ENCODE results near the gene TRIM17. TPM values are rescaled to one million over a fixed set of nuclear protein-coding genes. Genes with fewer than 3 reads are reported as not detected.

TRIM17 gene
- total RNA-seq, 1 experiment from 2014 or later: 0.54 TPM

- TF ChIP-seq EZH2 (IDR thresholded peaks at IDR 0.05; ENCODE audit: borderline replicate concordance, low read depth, low read length, poor library complexity, severe bottlenecking) (no peak), CTCF (conservative IDR thresholded peaks at IDR 0.05; ENCODE audit: low read depth, low read length) (peak; percentile 45)
- Histone ChIP-seq H3K27ac (ENCODE audit: low read depth, low read length, poor library complexity, severe bottlenecking) (peak overlapping the region; percentile 87), H3K9me3 (ENCODE audit: low read depth, low read length, poor library complexity, severe bottlenecking) (no peaks in the 10 kb centered on the region), H3K27me3 (replicated peaks; ENCODE audit: insufficient read depth, low read depth, low read length, poor library complexity) (peaks cover 24% of the 10 kb centered on the region), H3K36me3 (ENCODE audit: insufficient read depth, low read length, poor library complexity, severe bottlenecking) (no peaks in the 10 kb centered on the region), H3K4me3 (ENCODE audit: low read depth, low read length, poor library complexity, severe bottlenecking) (peak overlapping the region; percentile 84), H3K4me1 (ENCODE audit: insufficient read depth, low read length, poor library complexity, severe bottlenecking) (peaks cover 11% of the 10 kb centered on the region)
- CTCF ChIA-PET: interaction anchor here (0.5 to 0.7 kb wide), 2 partner anchors 14 to 243 kb away, joined by 3 to 5 read pairs; no protein-coding TSS in a partner anchor
- intact Hi-C loops (cut with micrococcal nuclease; ENCODE audit: unreplicated experiment): loop anchor here (1.0 kb wide), 1 partner anchor 29 kb away; no protein-coding TSS in a partner anchor
- POLR2A ChIA-PET (ENCODE audit: low non-redundant PET): interaction anchor here (0.6 to 1.1 kb wide), 4 partner anchors 29 to 292 kb away, joined by 3 to 9 read pairs (median 6); partner anchors contain the start of gene IBA57
- BruUV-seq (replicated peaks): TSS peak; percentile 80
- DNase-seq (ENCODE audit: low spot score): peak; percentile 99
Measured at GRCh38 chr1:228457396-228458176, 40.9 kb upstream of the TRIM17 start.

GRCh38 chr1:228457017-228457395, 40.3 kb upstream of the TRIM17 start:
- Histone ChIP-seq H3K4me1 (ENCODE audit: insufficient read depth, low read length, poor library complexity, severe bottlenecking) (peaks cover 11% of the 10 kb centered on the region), H3K9me3 (ENCODE audit: low read depth, low read length, poor library complexity, severe bottlenecking) (no peaks in the 10 kb centered on the region), H3K27ac (ENCODE audit: low read depth, low read length, poor library complexity, severe bottlenecking) (peak overlapping the region; percentile 87), H3K4me3 (ENCODE audit: low read depth, low read length, poor library complexity, severe bottlenecking) (peak overlapping the region; percentile 84), H3K36me3 (ENCODE audit: insufficient read depth, low read length, poor library complexity, severe bottlenecking) (no peaks in the 10 kb centered on the region), H3K27me3 (replicated peaks; ENCODE audit: insufficient read depth, low read depth, low read length, poor library complexity) (peaks cover 18% of the 10 kb centered on the region)
- DNase-seq (ENCODE audit: low spot score): no peak
- no peak for TF ChIP-seq CTCF (conservative IDR thresholded peaks at IDR 0.05; ENCODE audit: low read depth, low read length)
- no peak for TF ChIP-seq EZH2 (IDR thresholded peaks at IDR 0.05; ENCODE audit: borderline replicate concordance, low read depth, low read length, poor library complexity, severe bottlenecking)
- intact Hi-C loops (cut with micrococcal nuclease; ENCODE audit: unreplicated experiment): no loop called here
- CTCF ChIA-PET: no interaction called here
- POLR2A ChIA-PET (ENCODE audit: low non-redundant PET): interaction anchor here (0.6 to 1.1 kb wide), 4 partner anchors 30 to 291 kb away, joined by 3 to 9 read pairs (median 6); partner anchors contain the start of gene IBA57
- BruUV-seq (replicated peaks): no TSS peak

GRCh38 chr1:228456252-228457016, 39.8 kb upstream of the TRIM17 start:
- CTCF ChIA-PET: no interaction called here

More at GRCh38 chr1:228456252-228457016, 39.8 kb upstream of the TRIM17 start:
- POLR2A ChIA-PET (ENCODE audit: low non-redundant PET): interaction anchor here (0.6 kb wide), 1 partner anchor 51 kb away, joined by 5 read pairs; no protein-coding TSS in a partner anchor
- DNase-seq (ENCODE audit: low spot score): no peak
- peaks cover 12% of the 10 kb centered on the region for H3K27me3 ChIP-seq (replicated peaks; ENCODE audit: insufficient read depth, low read depth, low read length, poor library complexity)
- H3K4me1 ChIP-seq (ENCODE audit: insufficient read depth, low read length, poor library complexity, severe bottlenecking): peaks cover 11% of the 10 kb centered on the region
- H3K4me3 ChIP-seq (ENCODE audit: low read depth, low read length, poor library complexity, severe bottlenecking): peak overlapping the region; percentile 84
- peak overlapping the region; percentile 87 for H3K27ac ChIP-seq (ENCODE audit: low read depth, low read length, poor library complexity, severe bottlenecking)
- no peaks in the 10 kb centered on the region for H3K9me3 ChIP-seq (ENCODE audit: low read depth, low read length, poor library complexity, severe bottlenecking)
- TF ChIP-seq CTCF (conservative IDR thresholded peaks at IDR 0.05; ENCODE audit: low read depth, low read length) (no peak), EZH2 (IDR thresholded peaks at IDR 0.05; ENCODE audit: borderline replicate concordance, low read depth, low read length, poor library complexity, severe bottlenecking) (no peak)
- BruUV-seq (replicated peaks): no TSS peak
- intact Hi-C loops (cut with micrococcal nuclease; ENCODE audit: unreplicated experiment): no loop called here
- H3K36me3 ChIP-seq (ENCODE audit: insufficient read depth, low read length, poor library complexity, severe bottlenecking): no peaks in the 10 kb centered on the region
